Nephron (organoid): ENCODE results near the gene OAS1.
A peak's percentile ranks its signal among the peaks of the same experiment; 100 is the strongest.

Experiments used
- H3K27ac Mint-ChIP-seq, 3 experiments: 2 replicates each; pipeline ENCODE4 v1.8.0; 2020; ENCODE audit warnings: mixed read lengths in 3 of 3, mild to moderate bottlenecking in 2 of 3, moderate library complexity in 1 of 3
- H3K27me3 Mint-ChIP-seq: 2 replicates; pipeline ENCODE4 v1.8.0; 2021; ENCODE audit warnings: low read depth, mild to moderate bottlenecking, moderate library complexity, mixed read lengths
- H3K36me3 Mint-ChIP-seq: 2 replicates; pipeline ENCODE4 v1.8.0; 2020; ENCODE audit warnings: low read depth, mixed read lengths
- H3K4me1 Mint-ChIP-seq: 2 replicates; pipeline ENCODE4 v1.8.0; 2020; ENCODE audit warnings: mixed read lengths
- H3K4me3 Mint-ChIP-seq, 3 experiments: 2 replicates each; pipeline ENCODE4 v1.8.0; 2020; ENCODE audit warnings: mild to moderate bottlenecking in 3 of 3, mixed read lengths in 3 of 3, moderate library complexity in 2 of 3
- H3K9me3 Mint-ChIP-seq: 2 replicates; pipeline ENCODE4 v1.8.0; 2020; ENCODE audit warnings: mixed read lengths
- CTCF ChIP-seq, 3 experiments: fragments of 200-600 bp; sonication (generic); IDR thresholded peaks; one replicate each; pipeline ENCODE4 v1.5.0; 2021; ENCODE audit warnings: antibody characterized with exemption in 3 of 3; ENCODE audit not compliant: unreplicated experiment in 3 of 3

OAS1 gene

GRCh38 chr12:112906712-112907414 is at the start of gene OAS1:
OAS1 (plus strand) TSS chr12:112906962; CDS start chr12:112907040, 78 bp downstream.
- Mint-ChIP-seq H3K27me3 (peaks cover 12% of the 10 kb centered on the region), H3K27ac (peak within 1 kb of the TSS; percentile 40 to 84 (median 77)), H3K4me3 (peak within 1 kb of the TSS; percentile 7 to 54 (median 37)), H3K36me3 (no peaks in the 10 kb centered on the region), H3K9me3 (peaks cover 17% of the 10 kb centered on the region), H3K4me1 (peaks cover 29% of the 10 kb centered on the region)
- no peak for TF ChIP-seq CTCF (IDR thresholded peaks at IDR 0.05; ENCODE audit: unreplicated experiment in 3 of 3)

- no peaks in the 10 kb centered on the region for H3K36me3 Mint-ChIP-seq
- H3K4me1 Mint-ChIP-seq = no peaks in the 10 kb centered on the region
- H3K4me3 Mint-ChIP-seq = no peak overlapping the region
- peaks cover 2% of the 10 kb centered on the region for H3K9me3 Mint-ChIP-seq
- no peak for TF ChIP-seq CTCF (IDR thresholded peaks at IDR 0.05; ENCODE audit: unreplicated experiment in 3 of 3)
- H3K27me3 Mint-ChIP-seq = peaks cover 42% of the 10 kb centered on the region
- H3K27ac Mint-ChIP-seq = no peak overlapping the region
Observed at GRCh38 chr12:112859291-112859690, 47.5 kb upstream of the OAS1 start.

- Mint-ChIP-seq H3K27ac (no peak overlapping the region), H3K4me1 (no peaks in the 10 kb centered on the region), H3K4me3 (no peak overlapping the region), H3K9me3 (peaks cover 2% of the 10 kb centered on the region), H3K36me3 (no peaks in the 10 kb centered on the region), H3K27me3 (peaks cover 50% of the 10 kb centered on the region)
- TF ChIP-seq CTCF (IDR thresholded peaks at IDR 0.05; ENCODE audit: unreplicated experiment in 3 of 3) = no peak
Observed at GRCh38 chr12:112860181-112860580, 46.6 kb upstream of the OAS1 start.

- Mint-ChIP-seq H3K9me3 (peaks cover 2% of the 10 kb centered on the region), H3K4me1 (no peaks in the 10 kb centered on the region), H3K4me3 (no peak overlapping the region), H3K27me3 (peaks cover 49% of the 10 kb centered on the region), H3K36me3 (no peaks in the 10 kb centered on the region), H3K27ac (no peak overlapping the region)
- no peak for TF ChIP-seq CTCF (IDR thresholded peaks at IDR 0.05; ENCODE audit: unreplicated experiment in 3 of 3)
Observed at GRCh38 chr12:112861284-112861683, 45.5 kb upstream of the OAS1 start.

GRCh38 chr12:112862636-112863290 is 44.0 kb upstream of the OAS1 start:
- H3K27me3 Mint-ChIP-seq = peaks cover 53% of the 10 kb centered on the region
- no peak for TF ChIP-seq CTCF (IDR thresholded peaks at IDR 0.05; ENCODE audit: unreplicated experiment in 3 of 3)
- no peaks in the 10 kb centered on the region for H3K36me3 Mint-ChIP-seq
- no peaks in the 10 kb centered on the region for H3K9me3 Mint-ChIP-seq
- H3K4me3 Mint-ChIP-seq = no peak overlapping the region
- no peaks in the 10 kb centered on the region for H3K4me1 Mint-ChIP-seq
- H3K27ac Mint-ChIP-seq = no peak overlapping the region
